Endodermal cell (in vitro differentiated cells): Measurements from ENCODE around the gene TPRG1L. TPM values are rescaled to one million over a fixed set of nuclear protein-coding genes. Genes with fewer than 3 reads are reported as not detected.

Experiments
- DNase-seq: peaks from one replicate; pipeline ENCODE4 v3.0.0-alpha.2; 2017
- H3K27ac ChIP-seq: 2 replicates; pipeline ENCODE4 v1.5.1; 2013; ENCODE audit warnings: mild to moderate bottlenecking, low read depth, low read length, moderate library complexity
- H3K27me3 ChIP-seq: 2 replicates; pipeline ENCODE4 v1.6.1; 2013; ENCODE audit warnings: mild to moderate bottlenecking, low read length, moderate library complexity; ENCODE audit not compliant: insufficient read depth, control insufficient read depth, poor library complexity, severe bottlenecking
- H3K36me3 ChIP-seq: 2 replicates; pipeline ENCODE4 v1.7.0; 2013; ENCODE audit warnings: mild to moderate bottlenecking, low read length, moderate library complexity; ENCODE audit not compliant: control insufficient read depth, insufficient read depth
- H3K4me1 ChIP-seq: one replicate; pipeline ENCODE4 v1.7.0; 2013; ENCODE audit warnings: low read length; ENCODE audit not compliant: control insufficient read depth, insufficient read depth
- H3K4me3 ChIP-seq: 2 replicates; pipeline ENCODE4 v1.5.1; 2013; ENCODE audit warnings: mild to moderate bottlenecking, low read length, moderate library complexity
- H3K9ac ChIP-seq: 2 replicates; pipeline ENCODE4 v1.6.1; 2013; ENCODE audit warnings: mild to moderate bottlenecking, low read length, moderate library complexity; ENCODE audit not compliant: poor library complexity, severe bottlenecking; ENCODE audit errors: extremely low read depth
- H3K9me3 ChIP-seq: 2 replicates; pipeline ENCODE4 v1.6.1; 2013; ENCODE audit warnings: mild to moderate bottlenecking, low read length, moderate library complexity; ENCODE audit not compliant: control insufficient read depth
- H3K27ac Mint-ChIP-seq: 2 replicates; pipeline ENCODE4 v1.8.0; 2020; ENCODE audit warnings: mixed read lengths
- H3K27me3 Mint-ChIP-seq: 2 replicates; pipeline ENCODE4 v1.8.0; 2021; ENCODE audit warnings: mild to moderate bottlenecking, mixed read lengths; ENCODE audit not compliant: insufficient read depth
- H3K36me3 Mint-ChIP-seq: 2 replicates; pipeline ENCODE4 v1.8.0; 2020; ENCODE audit warnings: low read depth, mixed read lengths
- H3K4me1 Mint-ChIP-seq: 2 replicates; pipeline ENCODE4 v1.8.0; 2020; ENCODE audit warnings: mixed read lengths
- H3K4me3 Mint-ChIP-seq: 2 replicates; pipeline ENCODE4 v1.8.0; 2020; ENCODE audit warnings: mild to moderate bottlenecking, moderate library complexity, mixed read lengths
- H3K9me3 Mint-ChIP-seq: 2 replicates; pipeline ENCODE4 v1.8.0; 2020; ENCODE audit warnings: mild to moderate bottlenecking, mixed read lengths
- WGBS, 2 experiments: methylation state at CpG; one replicate each; pipeline versions ENCODE4 v1.1.5 to v1.1.7; 2013; ENCODE audit warnings: missing lambda C conversion rate in 2 of 2, mixed read lengths in 1 of 2; ENCODE audit not compliant: insufficient coverage in 1 of 2, insufficient read length in 1 of 2; 5-methylcytosine and 5-hydroxymethylcytosine counted together
- total RNA-seq, 2 donors: library from RNA; stranded (reverse); fragmentation: NEBNext Ultra II Directional in 1 of 2; extraction: Animal tissue kit (Norgen Biotek cat#: 25700) in 1 of 2; gene quantifications; 2 replicates in 1 of 2; 3 replicates in 1 of 2; pipeline ENCODE4 v1.2.1, GENCODE V29; 2021
- TF ChIP-seq, protein P1 (sequence below): fragments of 200-600 bp; sonication (generic); conservative IDR thresholded peaks from 2 replicates; pipeline ENCODE4 v1.5.0; 2021; ENCODE audit warnings: antibody characterized with exemption, mild to moderate bottlenecking

Gene TPRG1L
- total RNA-seq, 2 donors from 2014 or later, result 50.4 to 56.4 TPM

DNA sequence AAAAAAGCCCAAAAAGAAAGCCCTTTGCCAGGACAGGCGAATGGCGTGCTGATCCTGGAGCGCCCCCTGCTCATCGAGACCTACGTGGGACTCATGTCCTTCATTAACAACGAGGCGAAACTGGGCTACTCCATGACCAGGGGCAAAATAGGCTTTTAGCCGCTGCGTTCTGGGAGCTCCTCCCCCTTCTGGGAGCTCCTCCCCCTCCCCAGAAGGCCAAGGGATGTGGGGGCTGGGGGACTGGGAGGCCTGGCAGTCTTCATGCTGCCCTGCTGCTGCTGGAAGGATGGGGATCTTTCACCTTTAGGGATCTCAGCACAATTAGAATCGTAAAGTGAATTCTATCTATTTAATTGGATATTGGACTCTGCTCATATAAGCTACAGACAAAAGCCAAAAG, 3.6 kb downstream of the TPRG1L start:
- H3K27ac Mint-ChIP-seq, result no peak overlapping the region
- 88 to 98% methylated on average over 6 to 10 of the region's 10 CpGs for WGBS, 2 experiments
- Histone ChIP-seq H3K36me3 (peaks cover 45% of the 10 kb centered on the region), H3K27ac (no peak overlapping the region), H3K27me3 (no peaks in the 10 kb centered on the region), H3K9ac (no peak overlapping the region), H3K4me1 (peaks cover 3% of the 10 kb centered on the region), H3K4me3 (no peak overlapping the region), H3K9me3 (no peaks in the 10 kb centered on the region)
- H3K4me3 Mint-ChIP-seq, result no peak overlapping the region
- no peaks in the 10 kb centered on the region for H3K27me3 Mint-ChIP-seq
- TF ChIP-seq, protein P1, sequence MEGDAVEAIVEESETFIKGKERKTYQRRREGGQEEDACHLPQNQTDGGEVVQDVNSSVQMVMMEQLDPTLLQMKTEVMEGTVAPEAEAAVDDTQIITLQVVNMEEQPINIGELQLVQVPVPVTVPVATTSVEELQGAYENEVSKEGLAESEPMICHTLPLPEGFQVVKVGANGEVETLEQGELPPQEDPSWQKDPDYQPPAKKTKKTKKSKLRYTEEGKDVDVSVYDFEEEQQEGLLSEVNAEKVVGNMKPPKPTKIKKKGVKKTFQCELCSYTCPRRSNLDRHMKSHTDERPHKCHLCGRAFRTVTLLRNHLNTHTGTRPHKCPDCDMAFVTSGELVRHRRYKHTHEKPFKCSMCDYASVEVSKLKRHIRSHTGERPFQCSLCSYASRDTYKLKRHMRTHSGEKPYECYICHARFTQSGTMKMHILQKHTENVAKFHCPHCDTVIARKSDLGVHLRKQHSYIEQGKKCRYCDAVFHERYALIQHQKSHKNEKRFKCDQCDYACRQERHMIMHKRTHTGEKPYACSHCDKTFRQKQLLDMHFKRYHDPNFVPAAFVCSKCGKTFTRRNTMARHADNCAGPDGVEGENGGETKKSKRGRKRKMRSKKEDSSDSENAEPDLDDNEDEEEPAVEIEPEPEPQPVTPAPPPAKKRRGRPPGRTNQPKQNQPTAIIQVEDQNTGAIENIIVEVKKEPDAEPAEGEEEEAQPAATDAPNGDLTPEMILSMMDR, result no peak
- H3K36me3 Mint-ChIP-seq, result peaks cover 34% of the 10 kb centered on the region
- H3K9me3 Mint-ChIP-seq, result no peaks in the 10 kb centered on the region
- no peak for DNase-seq
- H3K4me1 Mint-ChIP-seq, result peaks cover 10% of the 10 kb centered on the region

DNA sequence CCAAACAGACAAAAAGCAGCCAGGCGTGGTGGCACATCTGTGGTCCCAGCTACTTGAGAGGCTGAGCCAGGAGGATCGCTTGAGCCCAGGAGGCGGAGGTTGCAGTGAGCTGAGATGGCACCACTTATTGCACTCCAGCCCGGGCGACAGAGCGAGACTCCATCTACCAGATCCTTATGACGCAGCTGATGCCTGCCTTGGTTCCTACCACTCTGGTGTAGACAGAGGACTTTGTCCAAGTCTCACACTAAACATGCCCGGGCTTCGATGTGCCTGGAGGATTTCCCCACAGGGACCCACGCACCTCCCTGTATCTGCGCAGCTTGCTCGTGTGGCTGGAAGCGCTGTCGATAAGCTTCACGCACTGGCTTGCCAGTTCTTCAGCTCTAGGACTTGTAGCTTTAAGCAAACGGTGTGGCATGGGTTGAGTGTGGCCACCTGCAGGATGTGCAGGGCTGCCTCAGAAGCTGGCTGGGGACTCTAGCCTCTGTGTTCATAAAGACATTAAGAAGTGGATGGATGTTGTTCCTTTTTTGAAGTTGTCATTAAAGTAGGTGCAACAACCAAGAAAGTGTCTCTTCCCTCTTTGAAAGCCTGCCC, 4.8 kb downstream of the TPRG1L start:
- TF ChIP-seq, protein P1, result no peak
- peaks cover 41% of the 10 kb centered on the region for H3K36me3 Mint-ChIP-seq
- WGBS, 2 experiments, result 95 to 97% methylated on average over 16 of the region's 16 CpGs

DNA sequence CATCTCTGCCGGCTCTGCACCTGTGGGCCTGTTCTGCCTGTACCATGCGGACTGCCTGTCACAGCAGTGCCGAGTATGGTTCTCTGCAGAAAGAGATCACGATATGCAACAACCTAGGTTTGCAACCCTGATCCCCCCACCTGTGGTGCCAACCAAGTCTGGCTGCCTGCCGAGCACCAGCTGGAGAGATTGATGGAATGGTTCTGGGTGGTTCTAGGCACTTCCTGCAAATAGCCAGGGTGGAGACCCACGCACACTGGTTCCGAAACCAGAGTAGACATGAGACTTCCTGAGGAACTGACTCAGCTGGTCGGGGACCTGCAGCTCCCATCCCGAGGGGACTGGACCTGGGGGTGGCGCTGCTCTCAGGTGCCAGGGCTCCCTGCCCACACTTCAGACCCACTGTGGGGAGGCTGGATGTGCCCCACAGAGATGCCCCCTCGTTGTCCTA, 5.4 kb downstream of the TPRG1L start:
- H3K4me1 Mint-ChIP-seq, result peaks cover 5% of the 10 kb centered on the region
- H3K9me3 ChIP-seq, result no peaks in the 10 kb centered on the region
- no peaks in the 10 kb centered on the region for H3K27me3 ChIP-seq
- no peaks in the 10 kb centered on the region for H3K27me3 Mint-ChIP-seq
- no peak overlapping the region for H3K27ac Mint-ChIP-seq
- no peaks in the 10 kb centered on the region for H3K9me3 Mint-ChIP-seq
- no peak for DNase-seq
- peaks cover 3% of the 10 kb centered on the region for H3K4me1 ChIP-seq
- no peak overlapping the region for H3K27ac ChIP-seq
- no peak overlapping the region for H3K4me3 ChIP-seq
- WGBS, 2 experiments, result 90 to 91% methylated on average over 8 to 11 of the region's 11 CpGs
- peaks cover 49% of the 10 kb centered on the region for H3K36me3 ChIP-seq
- TF ChIP-seq, protein P1, result no peak
- peaks cover 46% of the 10 kb centered on the region for H3K36me3 Mint-ChIP-seq
- no peak overlapping the region for H3K9ac ChIP-seq
- H3K4me3 Mint-ChIP-seq, result no peak overlapping the region

More for the DNA sequence above, 4.8 kb downstream of the TPRG1L start:
- Histone ChIP-seq H3K9me3 (no peaks in the 10 kb centered on the region), H3K9ac (no peak overlapping the region), H3K4me1 (peaks cover 3% of the 10 kb centered on the region), H3K36me3 (peaks cover 45% of the 10 kb centered on the region), H3K27ac (no peak overlapping the region), H3K27me3 (no peaks in the 10 kb centered on the region), H3K4me3 (no peak overlapping the region)
- Mint-ChIP-seq H3K9me3 (no peaks in the 10 kb centered on the region), H3K4me1 (peaks cover 5% of the 10 kb centered on the region), H3K27ac (no peak overlapping the region), H3K27me3 (no peaks in the 10 kb centered on the region), H3K4me3 (no peak overlapping the region)
- no peak for DNase-seq
